Islet of Langerhans (tissue), 1 donor: ENCODE measurements around the gene DCBLD2.

Experiments used
- FAIRE-seq: peaks from one replicate; lab custom pipeline; 2011; peaks lifted over from hg19 to GRCh38; lab: Jason Lieb, UNC

DCBLD2 gene

DNA sequence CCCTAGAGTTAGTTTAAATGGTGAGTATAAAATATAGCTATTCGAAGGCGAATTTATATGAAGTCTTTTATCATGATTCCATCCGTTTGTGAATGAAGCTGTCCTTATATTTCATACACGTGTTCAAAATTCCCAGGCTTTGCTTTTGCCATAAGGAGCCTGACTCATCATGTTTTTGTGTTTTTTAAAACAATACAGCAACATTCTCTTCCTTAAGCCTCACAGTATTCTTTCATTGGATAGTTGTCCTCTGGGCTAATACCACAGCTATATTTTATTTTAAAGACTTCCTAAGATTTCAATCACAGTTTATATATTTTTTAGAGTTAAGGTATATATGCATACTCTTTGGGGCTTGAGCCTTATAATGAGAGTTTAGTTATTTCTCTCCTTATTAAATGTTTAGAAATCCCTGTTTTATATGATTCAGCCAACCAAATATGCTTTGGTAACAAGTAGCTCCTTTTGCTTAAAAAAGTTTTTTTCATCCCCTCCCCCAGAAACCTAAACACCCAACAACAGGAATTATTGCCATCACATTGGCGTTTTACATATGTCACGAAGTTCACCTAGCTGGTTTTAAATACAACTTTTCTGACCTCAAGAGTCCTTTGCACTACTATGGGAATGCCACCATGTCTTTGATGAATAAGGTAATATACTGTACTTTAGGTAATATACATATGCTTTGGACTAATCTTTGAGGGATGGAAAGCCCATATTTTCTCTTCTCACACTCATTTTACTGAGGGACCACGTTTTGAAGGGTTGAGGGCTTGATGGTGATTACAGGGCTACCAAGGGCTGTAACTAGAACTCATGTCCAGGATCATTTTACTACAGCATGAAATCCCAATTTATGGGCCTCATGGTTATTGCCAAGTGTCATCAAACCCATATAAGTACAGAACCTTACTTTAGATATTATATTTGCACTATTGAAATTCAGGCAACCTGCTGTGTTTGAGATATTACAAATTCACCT, 109.9 kb downstream of the DCBLD2 start:
- FAIRE-seq = no peak

DNA sequence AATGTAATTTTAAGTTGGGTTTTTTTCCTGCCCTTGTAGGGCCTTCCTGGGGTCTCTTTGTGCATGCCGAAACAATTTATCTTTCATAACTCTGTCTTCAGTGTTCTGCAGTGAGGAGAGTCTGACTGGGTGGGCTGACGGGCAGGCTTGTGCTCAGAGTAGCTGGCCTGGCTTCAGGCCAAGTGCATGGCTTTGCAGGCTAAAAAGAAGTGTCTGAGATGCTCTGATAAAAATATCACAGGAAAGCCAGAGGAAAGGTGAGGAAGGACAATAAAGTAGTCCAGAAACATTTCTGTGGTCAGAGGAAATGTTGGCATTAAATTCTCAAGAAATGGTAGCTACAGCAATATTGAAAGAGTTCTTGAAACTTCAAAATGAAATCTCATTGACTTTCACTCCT, 112.8 kb downstream of the DCBLD2 start:
- no peak for FAIRE-seq

- no peak for FAIRE-seq
Measured at GRCh38 chr3:98787181-98787580, 114.3 kb downstream of the DCBLD2 start.

GRCh38 chr3:98786364-98787006, 115.0 kb downstream of the DCBLD2 start:
- FAIRE-seq = no peak

- no peak for FAIRE-seq
Measured at GRCh38 chr3:98784666-98785600, 116.6 kb downstream of the DCBLD2 start.

GRCh38 chr3:98784042-98784441, 117.5 kb downstream of the DCBLD2 start:
- no peak for FAIRE-seq

GRCh38 chr3:98782824-98783500, 118.5 kb downstream of the DCBLD2 start:
- no peak for FAIRE-seq

- no peak for FAIRE-seq
Measured at GRCh38 chr3:98780343-98780742, 121.2 kb downstream of the DCBLD2 start.

DNA sequence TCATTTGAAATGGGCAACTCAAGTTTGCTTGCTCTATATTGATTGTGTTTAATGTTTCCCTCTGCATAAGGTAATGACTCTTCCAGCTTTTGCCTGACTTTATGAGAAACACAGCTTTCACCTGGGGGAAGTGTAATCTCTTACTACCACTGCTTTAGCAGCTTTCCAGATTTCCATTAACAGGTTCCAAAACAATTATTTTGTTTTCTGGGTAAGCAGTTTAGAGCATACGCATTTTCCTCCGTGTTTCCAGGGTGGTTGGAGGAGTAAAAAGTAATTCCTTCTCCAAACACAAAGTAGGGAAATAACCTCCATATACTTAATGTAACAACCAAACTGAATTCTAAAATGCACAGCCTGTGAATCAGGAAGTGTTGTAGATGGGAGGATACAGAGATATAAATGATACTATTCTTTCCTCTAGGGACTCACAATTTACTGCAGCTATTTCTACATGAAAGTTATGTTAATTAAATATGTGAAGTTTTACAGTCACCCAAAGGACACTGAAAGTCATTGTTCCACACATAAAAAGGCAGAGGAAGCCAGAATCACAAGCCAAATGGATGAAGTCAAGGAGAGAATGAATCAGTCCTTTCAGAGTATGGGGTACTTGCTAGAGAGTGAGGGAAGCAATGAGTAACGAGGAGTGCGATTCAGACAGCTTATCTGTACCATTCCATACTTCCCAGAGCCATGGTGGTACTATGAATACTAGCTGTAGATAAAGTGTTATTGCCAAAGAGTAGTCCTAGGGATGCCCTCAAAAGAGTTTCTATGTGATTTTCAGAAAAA, 121.8 kb downstream of the DCBLD2 start:
- FAIRE-seq = no peak

GRCh38 chr3:98778852-98779413, 122.6 kb downstream of the DCBLD2 start:
- no peak for FAIRE-seq

DNA sequence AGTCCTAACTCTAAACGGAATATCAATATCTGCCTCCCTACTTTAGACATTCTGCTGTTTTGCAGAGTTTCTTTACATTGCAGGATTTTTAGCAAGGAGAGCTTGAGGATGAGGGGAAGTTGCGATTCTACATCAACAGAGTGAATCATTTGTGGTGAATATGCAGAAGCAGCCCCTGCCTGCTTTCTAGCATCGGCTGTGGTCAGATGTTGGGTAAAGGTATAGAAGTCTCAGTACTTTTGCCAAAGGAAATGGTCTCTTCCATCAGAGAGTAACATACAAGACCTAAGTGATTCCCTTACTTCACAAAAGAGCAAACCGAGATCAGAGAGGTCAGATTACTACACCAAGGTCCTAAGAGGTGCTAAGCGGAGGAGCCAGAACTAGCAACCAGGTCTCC, 123.1 kb downstream of the DCBLD2 start:
- FAIRE-seq = no peak

DNA sequence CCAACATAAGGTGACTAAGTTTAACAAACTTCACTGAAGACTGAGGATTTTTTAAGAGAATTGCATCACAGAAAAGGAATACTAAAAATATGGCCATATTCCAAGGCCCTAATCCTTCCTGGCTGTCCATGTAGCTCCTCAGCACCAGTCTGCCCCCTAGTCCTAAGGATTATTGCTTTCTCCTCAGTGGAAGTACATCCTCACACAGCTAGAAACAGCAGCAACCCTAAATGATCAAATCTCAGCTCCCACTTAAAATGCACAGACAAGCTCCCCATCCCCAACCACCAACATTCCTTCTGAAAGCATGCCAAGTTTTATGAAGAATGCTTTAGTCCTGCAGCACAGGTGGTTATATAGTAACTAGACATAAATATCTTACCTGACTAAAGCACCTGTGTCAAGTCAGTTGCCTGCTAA, 123.7 kb downstream of the DCBLD2 start:
- peak; percentile 5 for FAIRE-seq

DNA sequence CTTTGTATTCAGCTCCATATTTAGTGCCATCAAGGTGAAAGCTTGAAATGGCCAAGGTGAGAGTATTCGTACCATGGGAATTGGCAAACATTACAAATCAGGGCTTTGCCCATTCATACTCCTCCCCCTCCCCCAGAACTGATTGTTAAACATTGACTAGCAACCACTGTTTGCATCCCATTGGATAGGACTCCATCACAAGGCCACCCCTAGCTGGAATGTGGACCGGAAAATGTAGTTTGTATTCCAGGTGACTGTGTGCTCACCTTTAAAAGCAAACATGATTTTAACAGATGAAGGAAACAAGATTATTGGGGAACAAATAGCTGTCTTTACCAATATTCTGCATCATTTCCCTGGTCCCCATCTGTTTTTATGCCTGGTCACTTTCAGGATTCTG, 124.2 kb downstream of the DCBLD2 start:
- peak; percentile 56 for FAIRE-seq

GRCh38 chr3:98776140-98776493, 125.4 kb downstream of the DCBLD2 start:
- FAIRE-seq = no peak

DNA sequence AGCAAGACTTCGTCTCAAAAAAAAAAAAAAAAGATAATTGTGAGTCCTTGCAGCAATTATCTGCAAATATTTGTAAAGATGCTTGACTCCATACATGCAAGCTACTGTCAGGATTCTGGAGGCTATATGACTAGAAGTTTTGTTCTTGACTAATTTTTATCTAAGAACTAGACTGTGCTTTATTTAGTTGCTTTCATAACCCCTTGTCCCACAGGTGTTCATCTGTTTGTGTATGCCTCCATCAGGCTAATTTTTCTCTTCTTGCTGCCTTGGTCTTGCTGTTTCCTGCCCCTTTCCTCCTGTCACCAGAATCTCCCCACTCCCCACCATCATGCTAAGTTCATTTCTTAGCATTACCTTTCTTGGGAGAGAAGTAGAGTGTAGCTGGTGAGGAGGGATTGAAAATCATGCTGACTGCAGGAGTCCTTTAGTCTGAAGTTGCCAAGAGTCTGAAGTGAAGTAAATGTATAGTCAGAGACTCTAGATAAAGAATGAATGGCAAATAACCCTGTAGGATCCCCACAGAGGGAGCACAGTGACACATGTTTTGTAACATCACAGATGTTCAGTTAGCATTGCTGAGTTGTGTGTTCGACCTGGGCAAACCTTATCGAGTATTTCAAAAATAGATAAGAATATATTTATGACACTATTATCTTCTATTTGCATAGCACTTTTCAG, 125.9 kb downstream of the DCBLD2 start:
- no peak for FAIRE-seq

DNA sequence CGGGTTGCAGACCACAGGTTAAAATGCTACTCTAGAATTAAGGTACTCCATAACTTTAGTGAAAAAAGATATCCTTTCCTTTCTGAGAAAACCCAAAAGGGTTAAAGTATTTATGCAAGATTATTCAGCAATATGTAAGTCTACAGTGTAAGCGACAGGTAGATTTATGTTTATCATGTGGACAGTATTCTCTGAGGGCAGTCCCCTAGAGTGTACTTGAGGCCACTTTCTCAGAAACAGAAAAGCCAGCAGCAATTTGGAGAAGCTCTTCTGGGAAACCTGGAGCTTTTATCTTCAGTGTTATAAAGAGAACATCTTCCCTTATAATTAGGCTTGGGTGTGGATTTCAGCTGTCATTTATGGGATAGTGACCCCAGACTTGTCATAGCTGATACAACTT, 129.5 kb downstream of the DCBLD2 start:
- peak; percentile 87 for FAIRE-seq

DNA sequence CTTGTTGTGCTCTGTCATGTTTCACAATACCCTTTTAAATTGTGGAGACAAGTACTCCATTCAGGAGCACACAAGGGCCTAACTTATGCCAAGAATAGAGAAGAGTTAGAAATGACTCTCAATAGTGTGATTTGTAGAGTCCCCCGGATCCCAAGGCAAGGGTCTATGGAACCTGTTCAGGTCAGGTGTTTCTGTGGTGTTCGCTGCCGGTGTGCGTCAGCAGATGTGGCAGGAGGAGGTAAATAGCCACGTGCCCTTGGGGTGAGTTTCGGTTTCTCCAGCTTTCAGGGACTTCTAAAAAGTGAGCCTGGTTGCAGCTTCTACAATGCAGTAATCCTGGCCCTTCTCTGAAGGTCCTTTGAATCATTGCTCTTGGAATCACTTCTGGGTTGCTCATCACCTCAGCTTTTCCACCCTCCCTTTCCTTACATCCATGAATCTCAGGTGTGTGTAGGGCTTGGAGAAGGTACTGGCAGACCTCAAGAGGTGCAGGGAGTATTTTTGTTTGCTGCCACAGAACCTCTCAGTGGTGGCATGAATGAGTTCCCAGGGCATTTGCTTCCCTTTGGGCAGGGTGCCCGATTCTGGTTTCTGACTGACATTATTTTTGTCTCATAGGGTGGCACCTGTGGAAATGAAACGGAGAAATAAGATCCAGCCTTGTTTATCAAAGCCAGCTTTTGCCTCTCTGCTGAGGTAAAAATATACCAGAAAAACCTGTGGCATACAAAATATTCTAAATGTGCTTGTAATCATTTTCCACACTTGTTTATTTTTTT, 131.0 kb downstream of the DCBLD2 start:
- FAIRE-seq = no peak

- FAIRE-seq = no peak
Measured at GRCh38 chr3:98769448-98769847, 132.0 kb downstream of the DCBLD2 start.

DNA sequence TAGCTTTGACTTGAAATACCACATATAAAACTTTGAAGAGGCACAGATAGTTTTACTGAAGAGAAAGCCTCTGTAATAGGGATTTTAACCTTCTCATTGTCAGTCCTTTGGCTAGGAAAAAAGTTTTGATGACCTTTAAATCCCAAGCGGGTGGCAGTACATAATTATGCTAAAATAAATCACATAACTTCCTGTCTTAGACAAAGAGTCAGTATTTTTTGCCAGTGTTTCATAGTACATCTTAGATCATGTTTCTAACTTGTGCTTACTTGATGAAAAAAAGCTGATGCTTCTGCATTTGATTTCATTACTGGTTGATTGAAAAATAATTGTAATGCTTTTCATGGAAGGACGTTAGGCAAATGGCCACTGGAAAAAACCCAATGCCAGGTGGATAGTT, 132.5 kb downstream of the DCBLD2 start:
- FAIRE-seq = no peak
